Mucosa of rectum (tissue), 2 donors: ENCODE data around the gene CFAP410.

Source experiments
- H3K27ac ChIP-seq, 2 donors: one replicate each; pipeline ENCODE4 v1.7.0; 2013; ENCODE audit warnings: inconsistent platforms in 2 of 2, low read depth in 2 of 2, low read length in 2 of 2
- H3K27me3 ChIP-seq, 2 donors: one replicate each; pipeline ENCODE4 v1.7.0; 2013; ENCODE audit warnings: low read length in 2 of 2; ENCODE audit not compliant: control insufficient read depth in 2 of 2, insufficient read depth in 2 of 2
- H3K36me3 ChIP-seq, 2 donors: one replicate each; pipeline ENCODE4 v1.7.0; 2013; ENCODE audit warnings: low read length in 2 of 2; ENCODE audit not compliant: control insufficient read depth in 2 of 2, insufficient read depth in 2 of 2
- H3K4me1 ChIP-seq, 2 donors: one replicate each; pipeline ENCODE4 v1.7.0; 2013; ENCODE audit warnings: low read length in 2 of 2, mild to moderate bottlenecking in 1 of 2; ENCODE audit not compliant: control insufficient read depth in 2 of 2, insufficient read depth in 2 of 2
- H3K4me3 ChIP-seq, 2 donors: one replicate each; pipeline ENCODE4 v1.7.0; 2013; ENCODE audit warnings: low read length in 2 of 2
- H3K9ac ChIP-seq, 2 donors: one replicate each; pipeline ENCODE4 v1.7.0; 2013; ENCODE audit warnings: low read length in 2 of 2, low read depth in 1 of 2, mild to moderate bottlenecking in 1 of 2
- H3K9me3 ChIP-seq, 2 donors: one replicate each; pipeline ENCODE4 v1.7.0; 2013; ENCODE audit warnings: low read length in 2 of 2; ENCODE audit not compliant: control insufficient read depth in 2 of 2
- donor health status: healthy.
- donor health status: Normal muscosa, but diverticular disease.

CFAP410 gene

DNA sequence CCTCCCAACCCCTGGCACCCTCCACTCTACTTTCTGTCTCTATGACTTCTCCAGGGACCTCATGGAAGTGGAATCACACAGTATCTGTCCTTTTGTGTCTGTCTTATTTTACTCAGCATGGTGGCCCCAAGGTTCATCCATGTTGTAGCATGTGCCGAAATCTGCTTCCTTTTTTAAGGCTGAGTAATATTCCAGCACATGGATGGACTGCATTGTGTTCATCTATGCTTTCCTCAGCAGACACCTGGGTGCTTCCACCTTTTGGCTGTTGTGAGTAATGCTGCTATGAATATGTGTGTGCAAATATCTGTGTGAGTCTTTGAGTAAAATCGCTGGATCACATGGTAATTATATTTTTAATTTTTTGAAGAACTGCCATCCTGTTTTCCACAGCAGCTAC is 40.9 kb downstream of the CFAP410 start:
- no peak overlapping the region for H3K9ac ChIP-seq
- H3K36me3 ChIP-seq = no peaks in the 10 kb centered on the region
- H3K4me3 ChIP-seq = no peak overlapping the region
- H3K27me3 ChIP-seq = no peaks in the 10 kb centered on the region
- H3K27ac ChIP-seq = no peak overlapping the region
- H3K9me3 ChIP-seq = no peaks in the 10 kb centered on the region
- peaks cover 32 to 50% of the 10 kb centered on the region in 2 donors for H3K4me1 ChIP-seq

- H3K9me3 ChIP-seq = no peaks in the 10 kb centered on the region
- no peaks in the 10 kb centered on the region for H3K27me3 ChIP-seq
- H3K27ac ChIP-seq = no peak overlapping the region
- peaks cover 32 to 45% of the 10 kb centered on the region in 2 donors for H3K4me1 ChIP-seq
- H3K4me3 ChIP-seq = no peak overlapping the region
- no peaks in the 10 kb centered on the region for H3K36me3 ChIP-seq
- no peak overlapping the region for H3K9ac ChIP-seq
These were observed 41.5 kb downstream of the CFAP410 start for GRCh38 chr21:44297525-44298290.

DNA sequence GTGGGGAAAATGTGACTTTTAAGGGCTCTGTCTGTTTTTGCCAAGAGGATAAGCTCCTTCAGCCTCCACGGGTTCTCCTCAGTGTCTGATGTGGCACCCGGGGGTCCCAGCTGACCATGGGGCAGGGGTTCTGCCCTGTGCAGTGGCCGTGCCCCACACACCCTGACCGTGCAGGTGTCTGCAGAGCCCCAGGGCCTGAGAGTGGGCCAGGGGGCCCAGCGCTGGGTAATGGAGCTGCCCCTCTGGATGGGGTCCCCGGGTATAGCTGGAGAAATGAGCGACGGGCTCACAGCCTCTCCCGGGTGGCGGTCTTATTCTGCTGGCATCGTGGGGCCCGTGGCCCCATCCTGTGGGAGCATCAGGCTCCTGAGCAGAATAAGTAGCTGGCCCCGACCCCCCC is 42.3 kb downstream of the CFAP410 start:
- Histone ChIP-seq H3K4me3 (no peak overlapping the region), H3K27ac (no peak overlapping the region), H3K9me3 (no peaks in the 10 kb centered on the region), H3K27me3 (no peaks in the 10 kb centered on the region), H3K4me1 (peaks cover 25 to 38% of the 10 kb centered on the region in 2 donors), H3K9ac (no peak overlapping the region), H3K36me3 (no peaks in the 10 kb centered on the region)

DNA sequence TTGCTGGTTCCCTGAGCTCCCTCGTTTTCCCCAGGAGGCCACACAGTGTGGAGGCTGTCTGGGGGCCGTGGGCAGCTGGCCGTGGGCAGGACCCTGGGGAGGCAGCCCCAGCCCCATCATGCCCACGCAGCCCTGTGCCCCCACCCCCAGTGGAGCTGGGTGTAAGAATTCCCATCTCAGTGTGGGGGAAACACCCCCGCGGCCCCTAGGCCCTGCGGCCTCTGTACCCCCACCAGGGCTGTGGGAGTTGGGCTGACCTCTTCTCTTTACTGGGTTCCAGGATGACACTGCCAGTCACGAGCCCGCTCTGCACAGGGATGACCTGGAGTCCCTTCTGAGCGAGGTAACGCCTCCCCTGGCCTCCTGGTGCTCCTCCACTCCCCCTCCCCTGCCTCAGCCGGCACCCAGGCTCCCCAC is 43.1 kb downstream of the CFAP410 start:
- Histone ChIP-seq H3K27ac (no peak overlapping the region), H3K27me3 (no peaks in the 10 kb centered on the region)

GRCh38 chr21:44295646-44296045 is 43.5 kb downstream of the CFAP410 start:
- Histone ChIP-seq H3K9me3 (no peaks in the 10 kb centered on the region), H3K4me3 (no peak overlapping the region), H3K4me1 (peaks cover 14 to 26% of the 10 kb centered on the region in 2 donors), H3K27me3 (no peaks in the 10 kb centered on the region), H3K36me3 (no peaks in the 10 kb centered on the region), H3K27ac (no peak overlapping the region), H3K9ac (no peak overlapping the region)

More for the DNA sequence above, 43.1 kb downstream of the CFAP410 start:
- no peaks in the 10 kb centered on the region for H3K36me3 ChIP-seq
- H3K9ac ChIP-seq = no peak overlapping the region
- H3K4me1 ChIP-seq = peaks cover 18 to 30% of the 10 kb centered on the region in 2 donors
- H3K9me3 ChIP-seq = no peaks in the 10 kb centered on the region
- no peak overlapping the region for H3K4me3 ChIP-seq

- H3K27ac ChIP-seq = no peak overlapping the region
- H3K36me3 ChIP-seq = no peaks in the 10 kb centered on the region
- H3K4me3 ChIP-seq = no peak overlapping the region
- H3K9ac ChIP-seq = no peak overlapping the region
- no peaks in the 10 kb centered on the region for H3K9me3 ChIP-seq
- peaks cover 14 to 26% of the 10 kb centered on the region in 2 donors for H3K4me1 ChIP-seq
- no peaks in the 10 kb centered on the region for H3K27me3 ChIP-seq
These were observed 44.0 kb downstream of the CFAP410 start for GRCh38 chr21:44295163-44295573.

- Histone ChIP-seq H3K27ac (no peak overlapping the region), H3K27me3 (no peaks in the 10 kb centered on the region), H3K36me3 (no peaks in the 10 kb centered on the region), H3K9me3 (no peaks in the 10 kb centered on the region), H3K9ac (no peak overlapping the region), H3K4me3 (no peak overlapping the region), H3K4me1 (peaks cover 13 to 24% of the 10 kb centered on the region in 2 donors)
These were observed 44.6 kb downstream of the CFAP410 start for GRCh38 chr21:44294391-44295162.

DNA sequence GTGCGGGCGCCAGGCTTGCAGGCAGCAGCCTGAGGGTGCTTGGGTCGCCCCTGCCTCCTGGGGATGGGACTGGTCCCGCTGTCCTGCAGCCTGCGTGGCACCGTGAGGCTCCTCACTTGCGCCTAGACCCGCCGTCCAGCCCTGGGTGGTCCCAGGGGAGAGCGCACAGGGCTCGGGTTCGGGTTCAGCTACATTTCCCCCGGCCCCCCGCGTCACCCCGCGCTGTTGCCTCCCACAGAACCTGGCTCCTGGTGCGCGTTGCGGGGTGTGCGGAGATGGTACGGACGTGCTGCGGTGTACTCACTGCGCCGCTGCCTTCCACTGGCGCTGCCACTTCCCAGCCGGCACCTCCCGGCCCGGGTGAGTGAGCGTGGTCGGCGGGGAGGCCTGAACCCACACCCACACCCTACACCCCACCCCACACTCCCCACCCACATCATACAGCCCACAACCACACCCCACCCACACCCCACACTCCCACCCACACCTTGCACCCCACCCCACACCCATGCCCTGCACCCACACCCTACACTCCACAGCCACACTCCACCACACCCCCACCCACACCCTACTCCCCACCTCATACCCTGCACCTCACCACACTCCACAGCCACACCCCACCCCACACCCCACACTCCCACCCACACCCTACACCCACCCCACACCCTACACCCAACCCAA is 45.5 kb downstream of the CFAP410 start:
- H3K4me1 ChIP-seq = peaks cover 7 to 18% of the 10 kb centered on the region in 2 donors
- H3K27me3 ChIP-seq = no peaks in the 10 kb centered on the region
- no peaks in the 10 kb centered on the region for H3K36me3 ChIP-seq
- no peak overlapping the region for H3K4me3 ChIP-seq
- no peak overlapping the region for H3K9ac ChIP-seq
- H3K27ac ChIP-seq = no peak overlapping the region
- H3K9me3 ChIP-seq = no peaks in the 10 kb centered on the region

DNA sequence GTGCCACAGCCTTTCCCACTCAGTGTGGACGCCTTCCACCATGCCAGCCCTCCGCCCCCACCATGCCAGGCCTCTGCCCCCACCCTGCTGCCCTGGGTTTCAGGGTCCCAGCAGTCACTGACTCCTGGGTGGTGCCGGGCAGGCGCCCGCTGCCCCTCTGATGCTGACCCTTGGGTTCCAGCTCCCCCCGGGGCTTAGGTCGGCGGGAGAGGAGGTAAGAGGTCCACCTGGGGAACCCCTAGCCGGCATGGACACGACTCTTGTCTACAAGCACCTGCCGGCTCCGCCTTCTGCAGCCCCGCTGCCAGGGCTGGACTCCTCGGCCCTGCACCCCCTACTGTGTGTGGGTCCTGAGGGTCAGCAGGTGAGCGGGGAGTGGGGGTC is 46.4 kb downstream of the CFAP410 start:
- no peaks in the 10 kb centered on the region for H3K27me3 ChIP-seq
- H3K36me3 ChIP-seq = no peaks in the 10 kb centered on the region
- no peak overlapping the region for H3K4me3 ChIP-seq
- no peaks in the 10 kb centered on the region for H3K9me3 ChIP-seq
- peaks cover 6 to 15% of the 10 kb centered on the region in 2 donors for H3K4me1 ChIP-seq
- H3K27ac ChIP-seq = no peak overlapping the region
- no peak overlapping the region for H3K9ac ChIP-seq
